K562 (cell line): ENCODE data around the gene SLC22A3.

ENCODE experiments used
- ATF1 ChIP-seq, 2 experiments: fragments of 450-650 bp in 1 of 2; IDR thresholded peaks; 2 replicates each; pipeline ENCODE4 v1.6.1; 2016; ENCODE audit warnings: missing compliant biosample characterization in 1 of 2, missing genetic modification characterization in 1 of 2
- EZH2 ChIP-seq: IDR thresholded peaks from 2 replicates; pipeline ENCODE4 v1.6.1; 2012; ENCODE audit warnings: low read depth, mild to moderate bottlenecking, inconsistent platforms, low read length, borderline replicate concordance
- NR1H2 ChIP-seq: sonication (generic); formaldehyde crosslinking; IDR thresholded peaks from 2 replicates; pipeline ENCODE4 v1.4.0; 2020; ENCODE audit warnings: mild to moderate bottlenecking, missing genetic modification reagents
- NR2C1 ChIP-seq, 2 experiments: fragments of 450-650 bp; IDR thresholded peaks; 2 replicates each; pipeline ENCODE4 v1.6.1; 2017; ENCODE audit warnings: mild to moderate bottlenecking in 2 of 2, antibody characterized with exemption in 1 of 2, inconsistent platforms in 1 of 2, missing compliant biosample characterization in 1 of 2, missing genetic modification characterization in 1 of 2
- POLR2AphosphoS5 ChIP-seq: IDR thresholded peaks from 2 replicates; pipeline ENCODE4 v1.6.1; 2011; ENCODE audit warnings: mild to moderate bottlenecking, low read depth, low read length, moderate library complexity; ENCODE audit not compliant: control insufficient read depth, insufficient read depth
- RBBP5 ChIP-seq: fragments of 200-600 bp; sonication (generic); IDR thresholded peaks from 2 replicates; pipeline ENCODE4 v1.6.1; 2012; ENCODE audit warnings: borderline replicate concordance, mild to moderate bottlenecking, low read length, control low read depth, inconsistent platforms; ENCODE audit not compliant: insufficient read depth, poor library complexity, severe bottlenecking
- TAF1 ChIP-seq: IDR thresholded peaks from 2 replicates; pipeline ENCODE4 v1.6.1; 2011; ENCODE audit warnings: mild to moderate bottlenecking, low read length, moderate library complexity; ENCODE audit not compliant: insufficient read depth, control insufficient read depth, severe bottlenecking; ENCODE audit errors: extremely low read depth
- TFAM ChIP-seq: fragments of 250-450 bp; sonication (Bioruptor Pico); conservative IDR thresholded peaks from 2 replicates; pipeline ENCODE4 v1.5.0; 2021; ENCODE audit warnings: mild to moderate bottlenecking, moderate library complexity
- ZNF232 ChIP-seq: sonication (generic); formaldehyde crosslinking; IDR thresholded peaks from 2 replicates; pipeline ENCODE4 v1.8.0; 2022; ENCODE audit warnings: mild to moderate bottlenecking, missing genetic modification reagents
- ZNF274 ChIP-seq: IDR thresholded peaks from 2 replicates; pipeline ENCODE4 v1.6.1; 2011; ENCODE audit warnings: low read depth, mild to moderate bottlenecking, low read length, moderate library complexity, borderline replicate concordance

DNA sequence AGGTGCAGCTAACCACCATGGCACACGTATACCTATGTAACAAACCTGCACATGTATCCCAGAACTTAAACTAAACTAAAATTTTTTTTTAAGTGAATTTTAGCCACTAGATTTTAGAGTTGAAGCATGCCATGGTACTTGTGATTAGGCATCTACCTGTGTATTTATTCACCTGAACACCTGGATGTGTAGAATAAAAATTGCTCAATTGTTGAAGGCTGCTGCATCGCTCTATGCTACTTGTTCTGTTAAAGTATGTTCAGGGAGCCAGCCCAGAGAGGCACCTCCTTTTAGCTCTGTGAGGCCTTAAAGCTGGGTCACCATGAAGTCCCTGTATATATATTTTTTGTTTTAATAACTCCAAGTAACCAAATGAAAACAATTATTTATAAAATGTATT is 28.3 kb downstream of the SLC22A3 start:
- TF ChIP-seq POLR2AphosphoS5 (no peak), NR2C1 (IDR thresholded peaks at IDR 0.05) (no peak), NR2C1 (tag; IDR thresholded peaks at IDR 0.05) (no peak), ZNF274 (no peak), EZH2 (no peak), TAF1 (no peak), NR1H2 (no peak), ZNF232 (CRISPR knock-in tag) (no peak), TFAM (no peak), ATF1 (CRISPR knock-in tag; IDR thresholded peaks at IDR 0.05) (no peak), ATF1 (tag; IDR thresholded peaks at IDR 0.05) (no peak), RBBP5 (no peak)
